ENCODE results near the gene NDUFAF5. TPM values are rescaled to one million over a fixed set of nuclear protein-coding genes. Genes with fewer than 3 reads are reported as not detected.

Gene NDUFAF5
- polyA plus RNA-seq, 2 donors: 12.8 to 21.7 TPM

DNA sequence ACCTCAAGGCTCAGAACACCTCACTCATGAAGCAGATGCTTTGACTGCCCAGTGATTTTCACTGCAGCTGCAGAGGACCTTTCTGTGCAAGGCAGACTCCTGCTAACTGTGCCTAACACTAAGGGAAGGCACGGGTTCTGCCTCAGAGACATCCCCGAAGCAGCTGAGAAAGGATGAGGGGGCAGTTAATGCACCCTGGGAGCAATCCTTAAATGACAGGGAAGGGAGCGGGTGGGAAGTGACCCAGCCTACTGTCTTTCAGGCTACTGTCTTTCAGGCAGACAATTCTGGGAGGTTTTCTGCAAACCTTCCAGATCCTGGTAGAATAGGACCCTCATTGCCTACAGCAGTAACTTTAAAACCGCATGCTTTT lies 55.3 kb downstream of the NDUFAF5 start:
- H3K27ac ChIP-seq (ENCODE audit: low read depth in 2 of 2, low read length in 1 of 2): no peak overlapping the region
- no peak overlapping the region for H3K4me3 ChIP-seq (ENCODE audit: low read depth in 1 of 2, low read length in 2 of 2)
- no peaks in the 10 kb centered on the region for H3K9me3 ChIP-seq (ENCODE audit: control insufficient read depth in 2 of 2, insufficient read depth in 1 of 2, low read depth in 1 of 2, low read length in 1 of 2)
- H3K27me3 ChIP-seq (ENCODE audit: control insufficient read depth in 1 of 2, insufficient read depth in 2 of 2, low read length in 2 of 2): no peaks in the 10 kb centered on the region
- no peaks in the 10 kb centered on the region for H3K36me3 ChIP-seq (ENCODE audit: control insufficient read depth in 2 of 2, insufficient read depth in 2 of 2, low read length in 1 of 2)
- no peaks in the 10 kb centered on the region for H3K4me1 ChIP-seq (ENCODE audit: control insufficient read depth in 2 of 2, insufficient read depth in 2 of 2, low read length in 1 of 2)
- WGBS, 2 donors: 56 to 74% methylated on average over 4 of the region's 4 CpGs

DNA sequence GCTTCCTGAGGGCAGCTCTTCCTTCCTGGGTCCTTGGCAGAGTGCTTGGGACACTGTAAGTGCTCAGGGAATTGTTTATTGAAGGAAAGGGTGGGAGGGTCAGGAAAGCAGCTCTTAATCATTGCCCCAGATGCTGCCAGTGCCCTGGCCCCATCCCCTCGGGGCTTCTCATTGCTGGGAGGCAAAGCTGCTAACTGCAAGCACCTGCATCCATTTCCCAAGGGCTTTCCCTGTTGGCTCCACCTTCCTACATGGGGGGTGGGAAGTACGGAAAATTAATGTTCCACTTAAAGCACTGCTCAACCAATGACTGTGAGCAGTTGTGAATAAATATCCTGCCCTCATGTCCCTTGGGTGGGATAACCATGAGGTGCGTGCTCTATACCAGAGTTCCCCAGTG lies 56.4 kb downstream of the NDUFAF5 start:
- Histone ChIP-seq H3K4me3 (ENCODE audit: low read depth in 1 of 2, low read length in 2 of 2) (no peak overlapping the region), H3K27me3 (ENCODE audit: control insufficient read depth in 1 of 2, insufficient read depth in 2 of 2, low read length in 2 of 2) (no peaks in the 10 kb centered on the region), H3K27ac (ENCODE audit: low read depth in 2 of 2, low read length in 1 of 2) (no peak overlapping the region), H3K4me1 (ENCODE audit: control insufficient read depth in 2 of 2, insufficient read depth in 2 of 2, low read length in 1 of 2) (no peaks in the 10 kb centered on the region), H3K9me3 (ENCODE audit: control insufficient read depth in 2 of 2, insufficient read depth in 1 of 2, low read depth in 1 of 2, low read length in 1 of 2) (no peaks in the 10 kb centered on the region), H3K36me3 (ENCODE audit: control insufficient read depth in 2 of 2, insufficient read depth in 2 of 2, low read length in 1 of 2) (no peaks in the 10 kb centered on the region)
- WGBS, 2 donors: 79 to 83% methylated on average over 3 of the region's 3 CpGs

DNA sequence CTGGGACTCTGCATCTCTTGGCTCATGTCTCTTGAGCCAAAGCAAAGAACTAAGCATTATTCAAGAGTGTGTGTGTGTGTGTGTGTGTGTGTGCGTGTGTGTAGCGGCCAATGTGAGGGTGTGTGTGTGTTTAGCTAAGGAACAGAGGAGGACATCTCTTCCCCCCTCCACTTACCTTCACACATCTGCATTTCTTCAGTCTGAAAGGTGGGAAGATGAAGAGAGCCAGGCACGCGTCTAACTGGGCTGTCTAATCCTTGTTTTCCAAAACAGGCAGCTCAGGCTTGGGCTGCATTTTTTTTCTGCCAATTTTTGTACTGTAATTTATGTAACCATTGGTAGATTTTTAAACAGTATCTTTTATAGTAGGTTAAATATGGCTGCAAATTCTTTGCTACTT lies 59.5 kb downstream of the NDUFAF5 start:
- no peaks in the 10 kb centered on the region for H3K36me3 ChIP-seq (ENCODE audit: control insufficient read depth in 2 of 2, insufficient read depth in 2 of 2, low read length in 1 of 2)
- H3K4me1 ChIP-seq (ENCODE audit: control insufficient read depth in 2 of 2, insufficient read depth in 2 of 2, low read length in 1 of 2): no peaks in the 10 kb centered on the region
- H3K27ac ChIP-seq (ENCODE audit: low read depth in 2 of 2, low read length in 1 of 2): no peak overlapping the region
- H3K9me3 ChIP-seq (ENCODE audit: control insufficient read depth in 2 of 2, insufficient read depth in 1 of 2, low read depth in 1 of 2, low read length in 1 of 2): no peaks in the 10 kb centered on the region
- WGBS, 2 donors: 71 to 77% methylated on average over 4 of the region's 4 CpGs
- H3K4me3 ChIP-seq (ENCODE audit: low read depth in 1 of 2, low read length in 2 of 2): no peak overlapping the region
- H3K27me3 ChIP-seq (ENCODE audit: control insufficient read depth in 1 of 2, insufficient read depth in 2 of 2, low read length in 2 of 2): no peaks in the 10 kb centered on the region

DNA sequence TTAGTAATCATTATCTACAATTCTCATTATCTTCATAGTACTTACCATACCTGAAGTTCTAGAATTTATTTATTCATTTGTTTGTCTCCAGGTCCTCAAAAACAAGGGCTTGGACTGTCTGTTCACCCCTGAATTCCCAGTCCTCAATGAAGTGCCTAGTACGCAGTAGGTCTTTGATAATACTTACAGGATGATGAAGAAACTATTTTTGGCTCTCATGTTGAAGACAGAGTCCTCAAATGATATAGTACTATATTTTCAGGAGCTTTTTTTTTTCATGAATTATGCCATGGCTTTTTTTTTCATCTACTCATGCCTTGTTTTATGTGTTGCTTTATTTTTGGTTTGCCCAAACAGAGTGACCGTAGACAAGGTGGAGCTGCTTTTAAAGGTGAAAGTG lies 66.5 kb downstream of the NDUFAF5 start:
- 77 to 87% methylated on average over 2 of the region's 2 CpGs for WGBS, 2 donors

DNA sequence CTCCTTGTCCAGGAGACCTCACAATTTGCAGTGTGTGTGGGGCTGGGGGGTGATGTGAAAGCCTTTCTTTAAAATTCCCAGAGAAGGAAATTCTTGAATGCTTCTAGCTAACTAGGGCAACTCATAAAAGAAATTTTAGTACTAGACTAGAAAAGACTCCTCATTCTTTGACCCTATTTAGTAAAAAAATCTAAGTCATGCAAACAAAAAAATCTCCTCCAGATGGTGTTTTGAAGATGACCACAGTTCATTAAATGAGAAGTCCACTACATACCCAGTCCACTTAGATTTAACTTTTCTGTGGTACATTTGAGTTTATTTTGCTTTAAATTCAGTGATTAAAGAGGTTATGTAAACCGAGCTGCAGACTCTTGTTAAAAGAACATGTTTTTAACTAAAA lies 67.5 kb downstream of the NDUFAF5 start:
- Histone ChIP-seq H3K27me3 (ENCODE audit: control insufficient read depth in 1 of 2, insufficient read depth in 2 of 2, low read length in 2 of 2) (no peaks in the 10 kb centered on the region), H3K27ac (ENCODE audit: low read depth in 2 of 2, low read length in 1 of 2) (no peak overlapping the region), H3K9me3 (ENCODE audit: control insufficient read depth in 2 of 2, insufficient read depth in 1 of 2, low read depth in 1 of 2, low read length in 1 of 2) (no peaks in the 10 kb centered on the region), H3K36me3 (ENCODE audit: control insufficient read depth in 2 of 2, insufficient read depth in 2 of 2, low read length in 1 of 2) (no peaks in the 10 kb centered on the region), H3K4me1 (ENCODE audit: control insufficient read depth in 2 of 2, insufficient read depth in 2 of 2, low read length in 1 of 2) (peaks cover under 1 to 1% of the 10 kb centered on the region in 2 donors), H3K4me3 (ENCODE audit: low read depth in 1 of 2, low read length in 2 of 2) (no peak overlapping the region)
- WGBS, 2 donors: 47 to 49% methylated on average over 1 of the region's 1 CpG

More for the DNA sequence above, 66.5 kb downstream of the NDUFAF5 start:
- H3K27ac ChIP-seq (ENCODE audit: low read depth in 2 of 2, low read length in 1 of 2): no peak overlapping the region
- H3K4me1 ChIP-seq (ENCODE audit: control insufficient read depth in 2 of 2, insufficient read depth in 2 of 2, low read length in 1 of 2): no peaks in the 10 kb centered on the region
- H3K9me3 ChIP-seq (ENCODE audit: control insufficient read depth in 2 of 2, insufficient read depth in 1 of 2, low read depth in 1 of 2, low read length in 1 of 2): no peaks in the 10 kb centered on the region
- H3K4me3 ChIP-seq (ENCODE audit: low read depth in 1 of 2, low read length in 2 of 2): no peak overlapping the region
- no peaks in the 10 kb centered on the region for H3K36me3 ChIP-seq (ENCODE audit: control insufficient read depth in 2 of 2, insufficient read depth in 2 of 2, low read length in 1 of 2)
- H3K27me3 ChIP-seq (ENCODE audit: control insufficient read depth in 1 of 2, insufficient read depth in 2 of 2, low read length in 2 of 2): no peaks in the 10 kb centered on the region

DNA sequence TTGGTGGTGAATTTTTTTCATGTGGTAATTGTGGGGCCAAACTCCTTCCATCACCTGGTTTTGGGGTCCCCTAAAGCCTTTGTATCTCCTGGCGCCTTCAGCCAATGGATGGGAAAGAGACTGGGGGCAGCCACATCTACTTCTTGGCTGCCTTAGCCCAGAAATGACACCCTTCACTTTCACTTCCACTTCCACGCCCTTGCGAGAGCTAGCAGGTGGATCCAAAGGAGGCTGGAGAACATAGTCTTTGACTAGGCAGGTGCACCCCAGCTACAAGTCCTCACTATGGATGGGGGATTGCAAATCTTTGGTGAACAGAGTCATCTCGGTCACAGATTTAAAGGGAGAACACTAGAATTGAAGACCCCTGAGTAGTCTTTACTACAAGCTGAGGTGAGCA lies 70.8 kb downstream of the NDUFAF5 start:
- WGBS, 2 donors: 82 to 88% methylated on average over 4 of the region's 4 CpGs
- peaks cover 2 to 3% of the 10 kb centered on the region in 2 donors for H3K4me1 ChIP-seq (ENCODE audit: control insufficient read depth in 2 of 2, insufficient read depth in 2 of 2, low read length in 1 of 2)
- H3K27ac ChIP-seq (ENCODE audit: low read depth in 2 of 2, low read length in 1 of 2): no peak overlapping the region
- H3K36me3 ChIP-seq (ENCODE audit: control insufficient read depth in 2 of 2, insufficient read depth in 2 of 2, low read length in 1 of 2): no peaks in the 10 kb centered on the region
- H3K9me3 ChIP-seq (ENCODE audit: control insufficient read depth in 2 of 2, insufficient read depth in 1 of 2, low read depth in 1 of 2, low read length in 1 of 2): no peaks in the 10 kb centered on the region
- H3K4me3 ChIP-seq (ENCODE audit: low read depth in 1 of 2, low read length in 2 of 2): no peak overlapping the region
- no peaks in the 10 kb centered on the region for H3K27me3 ChIP-seq (ENCODE audit: control insufficient read depth in 1 of 2, insufficient read depth in 2 of 2, low read length in 2 of 2)

DNA sequence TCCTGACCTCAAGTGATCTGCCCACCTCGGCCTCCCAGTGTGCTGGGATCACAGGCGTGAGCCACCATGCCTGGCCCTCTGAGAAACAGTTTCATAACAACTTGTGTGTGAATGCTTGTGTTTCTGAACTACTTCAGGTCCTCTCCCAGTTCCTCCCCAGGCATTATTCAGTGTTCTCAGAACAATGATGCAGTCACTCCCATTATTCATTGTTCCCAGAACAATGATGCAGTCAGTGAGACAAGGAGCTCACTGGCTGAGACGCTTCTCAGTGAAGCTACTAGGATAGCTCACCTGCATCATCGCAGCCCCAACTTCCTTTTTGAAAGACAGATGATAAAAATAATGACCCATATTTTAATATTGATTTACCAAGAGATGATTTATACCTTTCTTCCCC lies 71.5 kb downstream of the NDUFAF5 start:
- 68 to 72% methylated on average over 4 of the region's 4 CpGs for WGBS, 2 donors
- H3K27ac ChIP-seq (ENCODE audit: low read depth in 2 of 2, low read length in 1 of 2): no peak overlapping the region

DNA sequence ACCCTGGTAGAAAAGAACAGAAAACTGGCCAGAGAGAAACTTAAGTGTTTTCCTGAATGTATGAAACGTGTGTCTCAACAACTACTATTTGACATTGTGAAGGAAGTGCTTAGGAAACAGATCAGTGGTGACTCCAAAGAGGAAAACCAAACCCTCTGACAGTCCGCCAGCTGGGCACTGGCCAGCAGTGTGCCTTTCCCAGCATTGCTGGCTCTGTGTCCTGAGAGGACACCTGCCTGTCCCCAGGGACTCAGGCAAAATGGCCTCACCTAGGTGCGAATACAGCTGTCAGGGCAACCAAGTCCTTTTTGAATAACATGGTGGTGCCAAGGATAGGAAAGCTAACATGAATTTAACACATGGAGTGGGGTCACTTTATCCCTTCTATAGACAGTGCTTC lies 72.5 kb downstream of the NDUFAF5 start:
- Histone ChIP-seq H3K27ac (ENCODE audit: low read depth in 2 of 2, low read length in 1 of 2) (no peak overlapping the region), H3K36me3 (ENCODE audit: control insufficient read depth in 2 of 2, insufficient read depth in 2 of 2, low read length in 1 of 2) (no peaks in the 10 kb centered on the region), H3K4me1 (ENCODE audit: control insufficient read depth in 2 of 2, insufficient read depth in 2 of 2, low read length in 1 of 2) (peaks cover 2 to 3% of the 10 kb centered on the region in 2 donors), H3K27me3 (ENCODE audit: control insufficient read depth in 1 of 2, insufficient read depth in 2 of 2, low read length in 2 of 2) (no peaks in the 10 kb centered on the region), H3K9me3 (ENCODE audit: control insufficient read depth in 2 of 2, insufficient read depth in 1 of 2, low read depth in 1 of 2, low read length in 1 of 2) (no peaks in the 10 kb centered on the region), H3K4me3 (ENCODE audit: low read depth in 1 of 2, low read length in 2 of 2) (no peak overlapping the region)
- WGBS, 2 donors: 54 to 65% methylated on average over 3 of the region's 3 CpGs

More for the DNA sequence above, 71.5 kb downstream of the NDUFAF5 start:
- Histone ChIP-seq H3K9me3 (ENCODE audit: control insufficient read depth in 2 of 2, insufficient read depth in 1 of 2, low read depth in 1 of 2, low read length in 1 of 2) (no peaks in the 10 kb centered on the region), H3K36me3 (ENCODE audit: control insufficient read depth in 2 of 2, insufficient read depth in 2 of 2, low read length in 1 of 2) (no peaks in the 10 kb centered on the region), H3K4me1 (ENCODE audit: control insufficient read depth in 2 of 2, insufficient read depth in 2 of 2, low read length in 1 of 2) (peaks cover 2 to 3% of the 10 kb centered on the region in 2 donors), H3K4me3 (ENCODE audit: low read depth in 1 of 2, low read length in 2 of 2) (no peak overlapping the region), H3K27me3 (ENCODE audit: control insufficient read depth in 1 of 2, insufficient read depth in 2 of 2, low read length in 2 of 2) (no peaks in the 10 kb centered on the region)

DNA sequence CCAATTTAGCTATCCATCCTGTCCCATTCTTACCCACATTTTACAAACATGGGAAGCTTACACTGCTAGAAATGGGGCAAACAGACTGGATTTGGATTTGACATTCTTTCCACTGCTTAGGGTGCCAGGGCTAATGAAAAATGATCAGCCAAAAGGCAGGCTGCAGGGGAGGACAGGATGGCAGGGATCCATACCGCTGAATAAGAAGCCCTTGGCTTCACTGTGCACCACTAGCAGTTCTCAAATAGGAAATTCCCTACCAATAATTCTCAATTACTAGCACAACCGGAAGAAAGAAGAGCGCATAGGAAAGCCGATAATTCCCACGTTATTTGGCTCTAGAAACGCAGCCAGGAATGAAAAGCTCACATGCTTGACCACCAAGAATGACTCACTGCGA lies 73.1 kb downstream of the NDUFAF5 start:
- WGBS, 2 donors: 82 to 91% methylated on average over 7 of the region's 7 CpGs
- Histone ChIP-seq H3K27ac (ENCODE audit: low read depth in 2 of 2, low read length in 1 of 2) (peak overlapping the region in 1 of 2 donors; percentile 12), H3K9me3 (ENCODE audit: control insufficient read depth in 2 of 2, insufficient read depth in 1 of 2, low read depth in 1 of 2, low read length in 1 of 2) (no peaks in the 10 kb centered on the region), H3K27me3 (ENCODE audit: control insufficient read depth in 1 of 2, insufficient read depth in 2 of 2, low read length in 2 of 2) (no peaks in the 10 kb centered on the region), H3K4me3 (ENCODE audit: low read depth in 1 of 2, low read length in 2 of 2) (no peak overlapping the region), H3K4me1 (ENCODE audit: control insufficient read depth in 2 of 2, insufficient read depth in 2 of 2, low read length in 1 of 2) (peaks cover 2 to 3% of the 10 kb centered on the region in 2 donors), H3K36me3 (ENCODE audit: control insufficient read depth in 2 of 2, insufficient read depth in 2 of 2, low read length in 1 of 2) (no peaks in the 10 kb centered on the region)

DNA sequence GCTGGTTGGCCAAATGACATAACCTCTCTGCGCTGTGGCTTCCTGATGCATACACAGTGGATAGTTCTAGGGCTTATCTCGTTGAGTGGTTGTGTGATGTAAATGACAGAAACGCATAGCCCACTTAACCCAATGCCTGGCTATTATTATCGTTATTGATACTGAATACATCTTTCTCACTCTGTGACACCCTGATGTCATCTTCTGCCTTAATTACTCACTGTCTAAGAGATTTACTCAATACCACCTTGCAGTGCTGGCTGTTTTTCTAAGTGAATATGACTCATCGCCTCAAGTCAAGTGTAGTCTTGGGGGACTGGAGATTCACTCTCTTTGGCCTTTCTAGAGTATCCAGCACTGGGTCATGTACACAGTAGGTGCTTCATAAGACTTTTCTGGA lies 73.6 kb downstream of the NDUFAF5 start:
- no peaks in the 10 kb centered on the region for H3K9me3 ChIP-seq (ENCODE audit: control insufficient read depth in 2 of 2, insufficient read depth in 1 of 2, low read depth in 1 of 2, low read length in 1 of 2)
- WGBS, 2 donors: 84 to 90% methylated on average over 5 of the region's 5 CpGs
- peak overlapping the region in 1 of 2 donors; percentile 12 for H3K27ac ChIP-seq (ENCODE audit: low read depth in 2 of 2, low read length in 1 of 2)
- H3K4me3 ChIP-seq (ENCODE audit: low read depth in 1 of 2, low read length in 2 of 2): no peak overlapping the region
- peaks cover 2 to 3% of the 10 kb centered on the region in 2 donors for H3K4me1 ChIP-seq (ENCODE audit: control insufficient read depth in 2 of 2, insufficient read depth in 2 of 2, low read length in 1 of 2)
- no peaks in the 10 kb centered on the region for H3K36me3 ChIP-seq (ENCODE audit: control insufficient read depth in 2 of 2, insufficient read depth in 2 of 2, low read length in 1 of 2)
- H3K27me3 ChIP-seq (ENCODE audit: control insufficient read depth in 1 of 2, insufficient read depth in 2 of 2, low read length in 2 of 2): no peaks in the 10 kb centered on the region

All from esophagus (tissue), 2 donors.